Stimulated activated CD4-positive, alpha-beta T cell treated with anti-CD3 and anti-CD28 coated beads, Interleukin-1b, Interleukin-23, amount 100 ng/mL, for 4 hours (primary cell): ENCODE results near the gene UBE2E3.
"Not testable (repeated sequence)": the region's sequence is repeated elsewhere in the genome, so short reads cannot be mapped to it uniquely, and the experiment has no call there.

Experiments
- DNase-seq, 2 donors: peaks; one replicate each; pipeline ENCODE4 v3.0.0-alpha.2; 2020; ENCODE audit warnings: low read depth in 2 of 2

Gene UBE2E3

DNA sequence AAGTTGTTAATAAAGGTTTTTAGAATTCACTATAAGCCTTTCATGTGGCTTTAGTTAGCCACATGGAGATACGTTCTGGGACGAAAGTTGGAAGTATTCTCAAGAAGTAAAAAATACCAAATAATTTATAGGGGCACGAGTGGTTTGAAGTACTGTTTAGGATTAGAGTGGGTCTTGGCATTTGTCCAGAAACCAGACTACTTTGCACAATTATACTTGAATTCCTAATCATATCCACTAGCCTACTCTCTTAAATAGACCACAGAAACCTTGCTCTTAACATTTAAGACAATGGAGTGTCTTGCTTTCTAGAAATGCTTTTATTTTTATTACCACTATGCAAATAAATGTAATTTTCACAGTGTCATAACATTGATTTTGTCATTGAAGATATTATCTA, 44.6 kb downstream of the UBE2E3 start:
- DNase-seq: no peak

DNA sequence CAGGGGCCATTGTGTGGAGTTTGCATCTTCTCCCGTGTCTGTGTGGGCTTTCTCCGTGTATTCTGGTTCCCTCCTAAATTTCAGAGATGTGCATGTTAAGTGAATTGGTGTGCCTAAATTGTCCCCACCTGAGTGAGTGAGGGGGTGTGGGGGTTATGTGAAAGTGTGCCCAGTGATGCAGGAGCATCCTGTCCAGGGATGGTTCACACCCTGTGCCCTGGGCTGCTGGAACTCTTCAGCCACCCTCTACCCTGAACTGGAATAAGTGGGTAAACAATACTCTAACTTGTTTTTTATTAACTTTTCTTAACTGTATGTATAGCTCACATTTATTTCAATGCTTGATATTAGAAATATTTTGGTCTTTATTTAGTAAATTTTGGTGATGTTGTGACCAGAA, 56.0 kb downstream of the UBE2E3 start:
- DNase-seq: no peak

- DNase-seq: no peak
These were observed 56.6 kb downstream of the UBE2E3 start for GRCh38 chr2:181036848-181037603.

- no peak for DNase-seq
These were observed 57.5 kb downstream of the UBE2E3 start for GRCh38 chr2:181037922-181038321.

GRCh38 chr2:181038796-181039195, 58.4 kb downstream of the UBE2E3 start:
- no peak for DNase-seq

DNA sequence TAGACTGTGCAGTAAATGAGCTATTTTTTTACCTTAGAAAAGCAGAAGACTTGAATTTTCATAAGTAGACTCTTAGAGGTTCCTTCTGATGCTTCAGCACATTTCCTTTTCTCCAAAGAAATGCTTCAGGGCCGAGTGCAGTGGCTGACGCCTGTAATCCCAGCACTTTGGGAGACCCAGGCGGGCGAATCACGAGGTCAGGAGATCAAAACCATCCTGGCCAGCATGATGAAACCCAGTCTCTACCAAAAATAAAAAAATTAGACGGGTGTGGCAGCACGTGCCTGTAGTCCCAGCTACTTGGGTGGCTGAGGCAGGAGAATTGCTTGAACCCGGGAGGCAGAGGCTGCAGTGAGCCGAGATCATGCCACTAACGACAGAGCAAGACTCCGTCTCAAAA, 60.4 kb downstream of the UBE2E3 start:
- not testable (repeated sequence) for DNase-seq

DNA sequence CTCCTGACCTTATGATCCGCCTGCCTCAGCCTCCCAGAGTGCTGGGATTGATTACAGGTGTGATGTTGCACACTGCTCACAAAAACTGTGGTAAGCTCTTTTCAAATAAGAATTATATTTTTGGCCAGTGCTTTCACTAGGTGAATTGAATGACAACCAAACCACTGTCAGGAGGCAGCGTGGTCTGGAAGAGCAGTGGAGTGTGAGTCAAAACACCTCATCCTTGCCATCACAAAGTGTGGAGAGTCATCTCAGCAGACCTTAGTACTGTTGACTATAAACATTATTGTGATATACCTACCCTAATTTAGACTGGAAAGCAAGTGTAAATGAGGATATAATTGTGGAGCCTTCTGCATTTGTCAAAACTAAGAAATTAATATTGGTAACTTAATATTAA, 61.3 kb downstream of the UBE2E3 start:
- DNase-seq: no peak

DNA sequence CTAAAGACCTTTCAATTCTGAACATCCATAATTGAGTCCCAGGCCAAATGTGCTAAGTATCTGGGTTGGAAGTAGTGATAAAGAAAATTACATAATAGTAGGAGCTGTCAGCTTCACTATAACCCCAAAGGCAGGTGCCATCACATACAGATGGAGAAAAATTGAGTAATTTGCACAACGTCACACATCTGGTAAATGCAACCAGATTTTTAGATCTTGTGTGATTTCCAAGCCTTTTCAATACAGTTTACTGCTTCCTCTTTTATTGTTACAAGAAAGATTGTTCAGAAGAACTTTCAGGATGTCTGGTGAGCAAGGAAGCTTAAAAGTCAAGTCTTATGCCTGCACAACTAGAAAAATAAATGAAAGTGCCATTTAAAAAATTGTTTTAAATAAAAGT, 62.3 kb downstream of the UBE2E3 start:
- DNase-seq: no peak

DNA sequence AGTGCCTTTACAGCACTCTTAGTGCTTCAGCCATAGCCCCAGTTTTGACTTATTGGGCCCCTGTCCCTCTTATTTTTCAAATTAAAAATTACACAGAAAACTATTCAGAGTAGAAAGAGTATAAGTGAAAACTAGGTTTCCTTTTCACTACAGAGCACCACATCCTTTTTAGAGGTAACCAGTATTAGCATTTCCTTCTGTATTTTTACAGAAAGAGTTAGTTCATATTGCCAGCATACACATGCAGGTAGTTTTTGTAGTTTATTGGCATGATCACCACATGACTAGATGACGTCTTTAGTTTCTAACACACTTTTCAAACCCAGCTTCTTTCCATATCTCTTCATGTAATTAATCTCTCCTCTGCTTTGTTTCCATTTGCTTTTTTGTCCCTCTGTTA, 66.4 kb downstream of the UBE2E3 start:
- DNase-seq: no peak

DNA sequence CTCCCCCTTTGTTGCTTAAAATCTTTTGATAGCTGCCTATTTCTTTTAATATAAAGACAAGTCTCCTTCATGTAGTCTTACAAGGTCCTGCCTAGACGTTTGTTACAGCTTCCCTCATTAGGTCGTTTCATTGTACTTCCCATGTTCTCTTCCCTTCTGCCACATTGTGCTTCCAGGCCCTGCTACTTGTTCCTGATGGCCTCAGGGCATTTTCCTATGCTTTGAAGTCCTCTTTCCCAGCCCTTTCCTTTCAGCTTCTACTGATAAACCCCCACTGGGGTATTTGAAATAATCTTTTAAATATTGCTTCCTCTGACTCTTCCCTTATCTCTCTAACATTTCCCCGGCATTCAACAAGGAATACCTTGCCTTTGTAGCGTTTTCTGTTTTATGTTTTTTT, 67.4 kb downstream of the UBE2E3 start:
- DNase-seq: no peak

- no peak for DNase-seq
These were observed 71.6 kb downstream of the UBE2E3 start for GRCh38 chr2:181051861-181052522.

DNA sequence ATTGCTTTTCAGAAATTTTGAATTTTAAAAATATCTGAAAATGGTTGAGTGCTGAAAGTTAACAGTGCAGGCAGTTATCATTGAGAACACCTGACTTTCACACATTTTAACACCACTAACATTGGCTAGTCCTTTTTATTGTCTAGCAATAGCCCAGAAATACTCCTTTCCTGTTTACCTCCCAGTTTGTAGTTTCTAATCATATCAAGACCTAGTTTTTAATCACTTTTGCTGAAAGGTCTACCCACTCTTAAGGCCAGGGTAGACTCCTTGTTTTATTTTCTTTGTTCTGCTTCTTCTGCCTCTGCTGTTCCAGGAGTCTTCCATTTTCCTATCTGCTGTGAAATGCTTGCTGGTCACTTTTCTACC, 72.1 kb downstream of the UBE2E3 start:
- DNase-seq: no peak

GRCh38 chr2:181054256-181054655, 73.9 kb downstream of the UBE2E3 start:
- no peak for DNase-seq

GRCh38 chr2:181054843-181055242, 74.4 kb downstream of the UBE2E3 start:
- DNase-seq: no peak

DNA sequence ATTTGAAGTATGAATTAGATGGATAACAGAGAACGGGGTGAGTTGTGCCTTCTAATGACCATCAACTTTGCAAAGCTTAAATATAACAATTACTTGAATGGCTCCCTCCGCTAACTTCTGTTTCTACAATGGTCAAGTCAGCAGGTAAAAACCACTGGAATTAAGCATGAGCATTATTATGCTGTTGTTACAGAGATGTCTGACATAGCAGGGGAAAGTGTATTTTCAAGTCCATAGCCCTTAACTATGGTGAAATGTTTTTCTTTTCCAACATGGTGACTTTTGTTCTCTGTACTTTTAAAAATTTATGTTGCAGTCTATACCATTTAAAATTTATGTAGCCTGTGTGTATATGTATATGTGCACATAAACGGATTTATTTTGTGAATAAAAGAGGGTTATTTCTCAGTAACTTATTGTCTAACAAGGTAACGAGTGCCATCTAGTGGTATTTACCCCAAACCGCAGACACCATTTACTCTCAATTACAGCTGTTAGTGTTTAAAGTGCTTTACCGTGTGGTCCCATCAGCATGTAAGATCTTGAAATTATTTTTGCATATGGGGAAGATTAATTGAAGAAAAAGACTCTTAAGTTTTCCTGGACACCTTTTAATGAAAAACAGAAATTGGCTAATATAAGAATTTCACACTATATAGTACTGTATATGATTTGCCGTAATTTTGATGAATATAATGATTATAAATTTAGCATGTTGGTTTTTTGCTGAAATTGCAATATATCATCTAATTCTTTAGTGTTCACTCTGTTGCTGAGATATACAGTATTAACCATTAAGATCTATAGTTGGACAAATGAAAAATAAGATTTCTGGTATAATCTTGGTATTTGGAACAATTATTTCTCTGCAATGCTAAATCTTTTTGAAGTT, 78.2 kb downstream of the UBE2E3 start:
- DNase-seq: peak in 1 of 2 donors; percentile 19

- no peak for DNase-seq
These were observed 83.3 kb downstream of the UBE2E3 start for GRCh38 chr2:181063696-181064095.

DNA sequence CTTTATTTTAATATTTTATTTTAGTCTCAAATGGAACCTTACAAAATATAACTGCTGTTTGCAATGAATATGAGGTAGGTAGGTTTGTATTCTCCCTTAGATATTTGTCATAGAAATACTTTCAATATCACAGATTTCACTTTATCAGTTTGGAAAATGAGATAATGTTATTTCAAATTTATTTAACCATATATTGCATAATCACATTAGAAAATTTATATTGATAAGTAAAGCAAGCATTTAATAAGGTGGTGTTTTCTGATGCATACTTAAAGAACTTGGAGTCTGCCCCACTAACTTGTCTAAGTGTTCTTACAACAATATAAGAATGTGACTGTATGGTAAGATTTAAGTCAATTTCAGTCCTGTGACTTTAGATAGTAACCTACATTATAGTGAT, 85.1 kb downstream of the UBE2E3 start:
- no peak for DNase-seq

GRCh38 chr2:181066333-181066732, 85.9 kb downstream of the UBE2E3 start:
- DNase-seq: no peak

- DNase-seq: no peak
These were observed 89.9 kb downstream of the UBE2E3 start for GRCh38 chr2:181070119-181070835.

DNA sequence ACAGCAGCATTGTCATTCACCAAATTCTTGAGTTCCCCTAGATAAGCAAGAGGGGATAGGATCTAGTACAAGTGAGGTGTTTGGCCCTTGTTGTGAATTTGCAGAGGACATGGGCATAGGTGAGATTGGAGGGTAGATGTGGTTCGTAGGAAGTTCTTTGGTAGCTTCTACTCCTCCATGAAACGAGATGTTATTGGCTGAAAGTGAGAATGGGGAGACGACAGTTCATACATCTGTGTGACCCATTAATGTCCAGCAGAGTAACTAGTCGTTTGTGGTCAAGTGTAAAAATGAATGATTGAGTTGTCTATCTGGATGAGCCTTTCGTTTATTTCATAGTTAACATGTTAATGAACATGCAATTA, 90.4 kb downstream of the UBE2E3 start:
- no peak for DNase-seq

GRCh38 chr2:181072486-181073235, 92.3 kb downstream of the UBE2E3 start:
- no peak for DNase-seq
